ENCODE results near the gene FAM237B. TPM values are rescaled to one million over a fixed set of nuclear protein-coding genes. Genes with fewer than 3 reads are reported as not detected.

FAM237B gene
- total and polyA plus RNA-seq, 2 of the 13 experiments (the other 11 are each of a cell fraction or from before 2014, with no cell fraction given), result not detected

GRCh38 chr7:90274161-90274560, 46.9 kb downstream of the FAM237B start:
- no TSS peak for BruUV-seq (replicated peaks)
- TF ChIP-seq ZNF770 (CRISPR knock-in tag; IDR thresholded peaks at IDR 0.05), result no peak
- no peak for TF ChIP-seq SUZ12 (IDR thresholded peaks at IDR 0.05; ENCODE audit: low read depth, low read length)
- no peak for TF ChIP-seq ZNF142 (CRISPR knock-in tag; IDR thresholded peaks at IDR 0.05)
- TF ChIP-seq ZNF232 (CRISPR knock-in tag; IDR thresholded peaks at IDR 0.05; ENCODE audit: borderline replicate concordance), result no peak
- no peak for TF ChIP-seq ZMYM4 (CRISPR knock-in tag; IDR thresholded peaks at IDR 0.05)
- no peak for TF ChIP-seq POLR2A (IDR thresholded peaks at IDR 0.05; ENCODE audit: insufficient read depth in 1 of 2, low read depth in 2 of 2, low read length in 2 of 2)
- no peak for TF ChIP-seq TBX3 (IDR thresholded peaks at IDR 0.05; ENCODE audit: borderline replicate concordance)
- H3K79me2 ChIP-seq (ENCODE audit: insufficient read depth, low read length), result no peaks in the 10 kb centered on the region
- H3K9ac ChIP-seq (ENCODE audit: insufficient read depth, low read depth, low read length), result no peak overlapping the region
- H3K27ac ChIP-seq (ENCODE audit: extremely low read length, insufficient read depth, low read length), result no peak overlapping the region
- in situ Hi-C loops (cut with HindIII; ENCODE audit: extremely low pct_ligation_motif_present, low pct_unique_long_range_greater_than_20kb) (no loop called here), intact Hi-C loops (cut with micrococcal nuclease; ENCODE audit: unreplicated experiment) (no loop called here)
- ATAC-seq, result no peak
- no peak for FAIRE-seq
- peaks cover 60% of the 10 kb centered on the region for H3K4me1 ChIP-seq (ENCODE audit: insufficient read depth, low read length)
- H3K4me3 ChIP-seq (replicated peaks in 1 of 3; ENCODE audit: insufficient read depth in 1 of 3, low read depth in 2 of 3, low read length in 3 of 3), result no peak overlapping the region
- no peak for DNase-seq (ENCODE audit: low spot score)
- no peaks in the 10 kb centered on the region for H3K36me3 ChIP-seq (replicated peaks in 1 of 2; ENCODE audit: control insufficient read depth in 1 of 2, insufficient read depth in 2 of 2, low read length in 2 of 2)
- H4K20me1 ChIP-seq (ENCODE audit: insufficient read depth, low read length), result no peaks in the 10 kb centered on the region
- ChIA-PET POLR2A (no interaction called here), CTCF (ENCODE audit: low intra/inter-chr PET ratio, low total read pairs) (no interaction called here)
- H3K9me3 ChIP-seq (ENCODE audit: low read length), result no peaks in the 10 kb centered on the region
- no peaks in the 10 kb centered on the region for H3K27me3 ChIP-seq (ENCODE audit: control insufficient read depth in 1 of 2, insufficient read depth in 2 of 2, low read length in 2 of 2)
- no peak overlapping the region for H2AFZ ChIP-seq (ENCODE audit: low read length)
- H3K4me2 ChIP-seq (ENCODE audit: low read depth, low read length), result no peak overlapping the region
